Measurements from ENCODE around the gene RTP5.

DNA sequence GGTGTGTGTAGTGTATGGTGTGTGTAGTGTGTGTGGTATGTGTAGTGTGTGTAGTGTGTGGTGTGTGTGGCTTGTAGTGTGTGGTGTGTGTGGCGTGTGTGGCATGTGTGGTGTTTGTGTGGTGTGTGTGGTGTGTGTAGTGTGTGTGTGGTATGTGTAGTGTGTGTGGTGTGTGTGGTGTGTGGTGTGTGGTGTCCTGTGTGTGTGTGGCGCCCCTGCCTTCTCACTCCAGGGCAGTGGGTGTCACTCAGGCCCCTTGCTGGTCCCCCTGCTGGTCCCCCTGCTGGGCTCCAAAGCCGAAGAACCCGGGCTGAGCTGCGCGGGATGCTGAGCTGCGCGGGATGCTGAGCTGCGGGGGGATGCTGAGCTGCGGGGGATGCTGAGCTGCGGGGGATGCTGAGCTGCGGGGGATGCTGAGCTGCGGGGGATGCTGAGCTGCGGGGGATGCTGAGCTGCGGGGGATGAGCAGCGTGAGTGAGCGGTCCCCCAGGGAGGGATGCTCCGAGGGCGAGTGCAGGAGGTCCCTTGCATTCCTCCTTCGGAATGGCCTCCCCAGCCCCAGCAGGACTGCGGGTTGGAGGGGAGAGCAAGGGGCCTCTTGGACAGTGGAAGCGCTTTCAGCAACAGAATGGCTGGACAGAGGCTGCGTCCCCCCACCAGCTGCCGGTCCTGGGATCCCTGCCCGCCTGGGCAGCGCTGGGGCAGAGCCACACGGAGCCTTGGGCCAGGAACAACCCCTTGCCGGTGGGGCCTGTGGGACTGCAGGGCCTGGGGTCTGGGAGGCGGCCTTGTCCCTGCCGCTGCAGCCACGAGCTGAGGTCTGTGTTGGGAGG, 3.4 kb upstream of the RTP5 start:
- TF ChIP-seq, protein P1, sequence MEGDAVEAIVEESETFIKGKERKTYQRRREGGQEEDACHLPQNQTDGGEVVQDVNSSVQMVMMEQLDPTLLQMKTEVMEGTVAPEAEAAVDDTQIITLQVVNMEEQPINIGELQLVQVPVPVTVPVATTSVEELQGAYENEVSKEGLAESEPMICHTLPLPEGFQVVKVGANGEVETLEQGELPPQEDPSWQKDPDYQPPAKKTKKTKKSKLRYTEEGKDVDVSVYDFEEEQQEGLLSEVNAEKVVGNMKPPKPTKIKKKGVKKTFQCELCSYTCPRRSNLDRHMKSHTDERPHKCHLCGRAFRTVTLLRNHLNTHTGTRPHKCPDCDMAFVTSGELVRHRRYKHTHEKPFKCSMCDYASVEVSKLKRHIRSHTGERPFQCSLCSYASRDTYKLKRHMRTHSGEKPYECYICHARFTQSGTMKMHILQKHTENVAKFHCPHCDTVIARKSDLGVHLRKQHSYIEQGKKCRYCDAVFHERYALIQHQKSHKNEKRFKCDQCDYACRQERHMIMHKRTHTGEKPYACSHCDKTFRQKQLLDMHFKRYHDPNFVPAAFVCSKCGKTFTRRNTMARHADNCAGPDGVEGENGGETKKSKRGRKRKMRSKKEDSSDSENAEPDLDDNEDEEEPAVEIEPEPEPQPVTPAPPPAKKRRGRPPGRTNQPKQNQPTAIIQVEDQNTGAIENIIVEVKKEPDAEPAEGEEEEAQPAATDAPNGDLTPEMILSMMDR (conservative IDR thresholded peaks at IDR 0.05; ENCODE audit: low read depth, low read length), result no peak
- TF ChIP-seq EZH2 (IDR thresholded peaks at IDR 0.05; ENCODE audit: borderline replicate concordance, low read depth, low read length, poor library complexity, severe bottlenecking), result no peak
